GM18951 (cell line): Measurements from ENCODE around the gene FBXW11.

Experiments
- POLR2A ChIP-seq: IDR thresholded peaks from 4 replicates; pipeline ENCODE4 v1.6.1; 2011; ENCODE audit warnings: mild to moderate bottlenecking; ENCODE audit not compliant: insufficient read length, insufficient read depth; ENCODE audit errors: extremely low read depth
- in situ Hi-C: fragments of 300-500 bp; cut with MboI; formaldehyde crosslinking; loops from one replicate; pipeline ENCODE4 v1.12.0; 2022; ENCODE audit warnings: low sequenced_read_pairs, mixed read lengths, inconsistent platforms; ENCODE audit not compliant: unreplicated experiment

FBXW11 gene

DNA sequence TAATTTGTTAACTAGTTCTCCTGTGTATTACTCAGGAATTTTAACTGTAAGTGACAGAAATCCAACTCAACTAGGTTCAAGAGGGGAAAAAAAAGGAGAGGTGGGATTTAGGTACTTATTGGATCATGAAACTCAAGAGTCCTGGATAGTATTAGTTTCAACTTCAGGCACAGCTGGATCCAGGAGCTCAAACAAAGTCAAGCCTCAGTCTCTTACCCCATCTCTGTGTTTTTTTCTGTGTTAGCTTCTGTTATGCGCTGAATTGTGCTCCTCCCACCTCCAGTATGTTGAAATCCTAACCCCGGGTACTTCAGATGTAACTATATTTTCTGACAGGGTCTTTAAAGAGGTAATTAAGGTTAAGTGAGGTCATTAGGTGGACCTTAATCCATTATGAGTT is 167.3 kb downstream of the FBXW11 start:
- no peak for TF ChIP-seq POLR2A
- in situ Hi-C loops = no loop called here

DNA sequence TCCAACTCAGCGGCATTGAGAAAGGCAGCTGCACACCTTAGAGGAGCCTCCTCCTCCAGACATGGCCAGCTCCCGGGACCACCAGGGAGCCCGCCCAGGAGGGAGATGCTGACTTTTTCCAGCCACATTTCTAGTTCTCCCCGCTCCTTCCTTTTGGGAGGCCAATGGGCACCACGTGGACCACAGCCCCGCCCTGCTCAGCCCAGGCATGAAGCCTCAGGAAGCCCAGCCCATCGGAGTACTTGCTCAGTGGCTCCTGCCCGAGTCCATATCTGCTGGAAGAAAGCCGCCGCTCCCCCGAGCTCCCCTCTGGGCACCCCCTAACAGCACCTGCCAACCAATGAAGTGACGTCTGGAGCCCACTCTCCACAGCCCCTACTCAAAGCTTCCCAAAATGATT is 168.4 kb downstream of the FBXW11 start:
- in situ Hi-C loops = no loop called here
- TF ChIP-seq POLR2A = no peak

GRCh38 chr5:171837522-171837921 is 168.9 kb downstream of the FBXW11 start:
- TF ChIP-seq POLR2A = no peak
- in situ Hi-C loops = no loop called here

DNA sequence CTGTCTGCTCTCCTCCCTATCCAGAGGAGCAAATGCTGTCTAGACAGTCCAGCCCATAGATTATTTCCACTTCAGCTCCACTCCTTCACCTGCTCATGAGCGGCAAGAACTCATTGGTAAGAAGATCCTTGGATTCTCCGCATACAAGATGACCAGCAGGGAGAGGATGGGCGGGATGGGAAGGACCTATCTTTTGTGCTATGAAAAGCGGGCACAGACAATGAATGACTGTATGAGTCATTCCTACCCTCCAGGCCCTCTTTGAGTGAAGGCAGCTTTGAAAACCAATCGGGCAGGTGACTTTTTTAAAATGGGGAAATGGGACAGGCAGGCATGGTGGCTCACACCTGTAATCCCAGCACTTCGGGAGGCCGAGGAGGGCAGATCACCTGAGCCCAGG is 171.4 kb downstream of the FBXW11 start:
- in situ Hi-C loops = no loop called here
- TF ChIP-seq POLR2A = no peak

- no peak for TF ChIP-seq POLR2A
- in situ Hi-C loops = no loop called here
Measured at GRCh38 chr5:171834461-171834860, 172.0 kb downstream of the FBXW11 start.

DNA sequence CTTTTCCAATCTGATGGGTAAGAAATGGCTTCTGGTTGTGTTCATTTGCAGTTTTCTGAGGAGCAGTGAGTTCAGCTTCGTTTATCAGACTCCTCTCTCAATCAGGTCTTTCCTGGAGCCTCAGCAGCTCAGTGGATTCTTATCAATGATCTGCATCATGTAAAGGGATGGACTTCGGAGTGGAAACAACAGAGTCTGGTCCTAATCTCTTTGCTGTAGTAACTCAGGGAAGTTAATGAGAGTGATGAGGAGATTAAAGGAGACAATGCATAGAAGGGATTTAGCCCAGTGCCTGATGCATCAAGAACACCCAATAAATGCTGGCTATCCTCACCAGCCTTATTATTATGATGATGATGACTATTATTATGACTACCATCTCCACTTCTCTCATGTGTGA is 173.7 kb downstream of the FBXW11 start:
- TF ChIP-seq POLR2A = no peak
- in situ Hi-C loops = no loop called here

DNA sequence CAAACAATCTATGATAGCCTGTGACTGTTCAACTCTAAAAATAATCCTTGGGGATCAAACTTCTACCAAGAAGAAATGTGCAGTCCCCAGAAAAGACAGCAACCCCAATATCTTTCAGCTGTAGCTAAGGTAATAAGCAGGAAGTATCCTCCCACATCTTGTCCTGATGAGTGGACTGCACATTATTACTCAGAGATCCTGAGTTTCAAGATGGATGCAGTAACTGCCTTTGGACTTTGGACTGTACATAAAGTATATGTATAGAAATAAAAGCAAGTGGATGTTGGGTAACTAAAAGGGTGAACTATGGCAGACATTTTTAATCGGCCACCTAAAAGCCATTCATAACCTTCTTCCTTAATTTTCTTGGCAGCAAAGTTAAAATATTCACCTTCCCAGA is 175.8 kb downstream of the FBXW11 start:
- in situ Hi-C loops = no loop called here
- no peak for TF ChIP-seq POLR2A

GRCh38 chr5:171827162-171827561 is 179.3 kb downstream of the FBXW11 start:
- in situ Hi-C loops = no loop called here
- no peak for TF ChIP-seq POLR2A

DNA sequence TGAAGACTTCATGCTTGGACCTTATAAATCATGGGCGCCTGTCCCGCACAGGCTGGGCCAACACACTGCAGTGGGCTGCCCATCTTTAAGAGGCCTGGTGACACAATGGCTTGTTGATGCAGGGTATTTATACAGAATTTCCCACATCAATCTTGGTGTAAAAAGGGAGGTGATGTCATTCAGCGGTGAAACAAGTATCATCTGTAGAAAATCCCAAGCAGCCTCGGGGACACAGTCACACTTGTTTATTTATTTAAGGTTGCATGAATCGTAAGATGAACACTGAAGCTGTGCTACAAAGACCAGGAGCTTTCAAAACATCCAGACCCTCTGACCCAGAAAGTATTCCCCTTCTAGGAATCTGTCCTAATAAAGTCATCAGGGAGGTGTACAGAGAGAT is 180.3 kb downstream of the FBXW11 start:
- no peak for TF ChIP-seq POLR2A
- in situ Hi-C loops = no loop called here

GRCh38 chr5:171825051-171825450 is 181.4 kb downstream of the FBXW11 start:
- in situ Hi-C loops = no loop called here
- no peak for TF ChIP-seq POLR2A

DNA sequence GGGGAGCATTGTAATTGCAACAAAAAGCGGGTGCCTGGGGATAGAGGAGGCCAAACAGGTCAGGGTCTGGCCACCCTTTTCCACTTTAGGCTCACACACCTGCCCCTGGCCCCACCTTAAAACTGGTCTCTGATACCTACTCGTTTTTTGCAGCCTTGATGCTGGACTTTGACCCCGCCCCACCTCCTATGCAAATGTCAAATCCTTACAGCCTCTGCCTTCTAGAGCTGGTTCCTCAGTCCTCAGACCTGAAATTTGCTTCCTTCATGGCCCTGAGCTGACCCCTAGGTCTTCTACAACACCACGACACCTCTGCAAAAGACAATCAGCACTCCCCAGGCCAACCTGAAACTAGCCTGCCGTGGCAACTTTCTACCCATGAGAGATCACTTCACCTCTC is 183.2 kb downstream of the FBXW11 start:
- no peak for TF ChIP-seq POLR2A
- in situ Hi-C loops = no loop called here

DNA sequence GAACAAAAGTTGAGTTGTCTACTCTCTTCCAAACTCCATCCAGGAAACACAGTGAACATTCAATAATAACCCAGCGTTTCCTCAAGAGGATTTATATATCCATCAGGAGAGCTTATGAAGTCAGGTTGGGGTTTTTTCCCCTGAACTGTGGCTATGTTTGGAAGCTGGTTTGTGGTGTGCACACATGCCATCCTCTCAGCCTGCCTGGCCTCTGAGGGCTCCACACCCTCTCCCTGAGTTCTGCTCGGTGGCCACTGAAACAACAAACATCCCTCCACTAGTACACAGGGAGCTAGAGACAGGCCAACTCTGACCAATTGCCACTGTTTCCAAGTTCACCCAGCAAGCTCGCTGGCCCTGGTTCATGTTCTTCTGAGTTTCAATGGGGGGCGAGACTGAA is 185.2 kb downstream of the FBXW11 start:
- in situ Hi-C loops = no loop called here
- TF ChIP-seq POLR2A = no peak

DNA sequence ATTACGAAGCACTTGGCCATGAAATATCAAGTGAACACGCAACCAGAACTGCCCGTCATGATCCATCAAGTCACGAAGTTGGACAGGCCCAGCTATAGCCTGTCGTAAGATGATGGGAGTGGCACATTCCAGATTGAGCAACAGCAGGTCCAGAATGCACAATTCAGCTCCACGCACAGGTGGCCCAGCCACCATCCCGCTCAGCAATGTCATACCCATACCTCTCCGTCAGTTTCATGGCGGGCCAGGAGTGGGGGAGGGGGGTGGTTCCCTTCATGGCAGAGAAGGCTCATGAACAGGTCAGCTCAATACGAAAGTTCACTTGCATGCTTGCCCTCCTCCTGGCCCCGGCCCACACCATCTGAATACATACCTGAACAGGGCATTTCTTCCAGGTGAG is 185.9 kb downstream of the FBXW11 start:
- in situ Hi-C loops = no loop called here

GRCh38 chr5:171816666-171817065 is 189.8 kb downstream of the FBXW11 start:
- TF ChIP-seq POLR2A = no peak
- in situ Hi-C loops = no loop called here

More for the DNA sequence above, 185.9 kb downstream of the FBXW11 start:
- no peak for TF ChIP-seq POLR2A

DNA sequence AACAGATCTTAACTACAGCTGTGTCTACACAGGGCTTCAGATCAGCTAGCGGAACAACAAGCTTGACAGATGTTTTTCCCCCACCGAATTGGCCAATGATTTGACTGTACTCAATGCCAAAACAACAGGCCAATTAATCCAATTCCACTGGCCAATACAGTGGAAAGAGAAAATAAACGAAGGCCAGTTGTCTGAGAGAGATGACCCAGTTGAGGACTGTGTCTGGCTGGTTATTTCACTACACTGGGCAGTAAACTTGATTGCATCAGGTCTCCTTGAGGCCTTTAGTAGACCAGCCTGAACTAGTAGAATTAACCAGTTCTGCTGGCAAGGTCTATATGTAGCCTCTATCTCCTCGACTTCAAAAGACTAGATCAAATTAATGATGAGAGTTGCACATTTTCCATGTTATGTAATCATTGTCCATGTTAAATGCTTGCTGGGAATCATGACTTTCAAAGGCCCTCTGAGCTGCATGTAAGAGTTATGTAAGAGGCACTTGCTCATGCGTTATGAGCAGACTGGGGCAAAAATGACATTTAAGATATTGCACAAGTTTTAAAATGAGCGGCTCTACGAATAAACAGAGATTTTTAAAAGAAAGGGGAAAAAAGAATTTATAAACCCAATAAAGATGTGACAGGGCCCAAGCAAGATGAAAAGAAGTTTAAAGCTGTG is 192.5 kb downstream of the FBXW11 start:
- in situ Hi-C loops = no loop called here
- TF ChIP-seq POLR2A = no peak
